SK-N-SH (cell line): ENCODE data around the gene CCDC192.

Experiments used
- CHD2 ChIP-seq: fragments of 150-350 bp; IDR thresholded peaks from 2 replicates; pipeline ENCODE4 v1.6.1; 2018; ENCODE audit warnings: low read length; ENCODE audit not compliant: partially characterized antibody
- CTCF ChIP-seq: fragments of 200-600 bp; sonication (generic); IDR thresholded peaks from 2 replicates; pipeline ENCODE4 v1.6.1; 2017; ENCODE audit warnings: antibody characterized with exemption, mild to moderate bottlenecking, moderate library complexity
- EP300 ChIP-seq, 2 experiments: IDR thresholded peaks; 2 replicates each; pipeline versions ENCODE4 v1.4.0 to v1.6.1; 2012; ENCODE audit warnings: borderline replicate concordance in 1 of 2, low read depth in 1 of 2, low read length in 1 of 2
- FOSL2 ChIP-seq: IDR thresholded peaks from 2 replicates; pipeline ENCODE4 v1.4.0; 2012; ENCODE audit warnings: low read depth, mild to moderate bottlenecking, moderate library complexity, borderline replicate concordance
- FOXJ3 ChIP-seq: sonication (generic); formaldehyde crosslinking; IDR thresholded peaks from 2 replicates; pipeline ENCODE4 v1.5.1; 2020; ENCODE audit warnings: mild to moderate bottlenecking, missing genetic modification reagents
- FOXM1 ChIP-seq: IDR thresholded peaks from 2 replicates; pipeline ENCODE4 v1.4.0; 2012; ENCODE audit warnings: low read depth, mild to moderate bottlenecking
- JUND ChIP-seq: IDR thresholded peaks from 2 replicates; pipeline ENCODE4 v1.4.0; 2012
- POLR2AphosphoS5 ChIP-seq: IDR thresholded peaks from 2 replicates; pipeline ENCODE4 v1.6.1; 2012; ENCODE audit warnings: low read depth, low read length
- RAD21 ChIP-seq: IDR thresholded peaks from 2 replicates; pipeline ENCODE4 v1.6.1; 2012; ENCODE audit warnings: mild to moderate bottlenecking, low read length
- SMC3 ChIP-seq: IDR thresholded peaks from 2 replicates; pipeline ENCODE4 v1.6.1; 2012; ENCODE audit warnings: low read depth, low read length, improper control_type of control experiment
- TF ChIP-seq, protein P1 (sequence below): IDR thresholded peaks from 2 replicates; pipeline ENCODE4 v1.4.0; 2012; ENCODE audit warnings: low read depth
- TF ChIP-seq, protein P2 (sequence below): IDR thresholded peaks from 2 replicates; pipeline ENCODE4 v1.6.1; 2012; ENCODE audit warnings: mild to moderate bottlenecking, low read depth, low read length, moderate library complexity

- no peak for TF ChIP-seq POLR2AphosphoS5
- TF ChIP-seq CTCF: no peak
- TF ChIP-seq CHD2: no peak
- TF ChIP-seq JUND: no peak
- TF ChIP-seq, protein P1, sequence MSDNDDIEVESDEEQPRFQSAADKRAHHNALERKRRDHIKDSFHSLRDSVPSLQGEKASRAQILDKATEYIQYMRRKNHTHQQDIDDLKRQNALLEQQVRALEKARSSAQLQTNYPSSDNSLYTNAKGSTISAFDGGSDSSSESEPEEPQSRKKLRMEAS: no peak
- no peak for TF ChIP-seq RAD21
- no peak for TF ChIP-seq EP300 (IDR thresholded peaks at IDR 0.05; ENCODE audit: borderline replicate concordance in 1 of 2, low read depth in 1 of 2, low read length in 1 of 2)
- TF ChIP-seq FOXM1: no peak
- TF ChIP-seq FOSL2: no peak
- no peak for TF ChIP-seq SMC3
- TF ChIP-seq, protein P2, sequence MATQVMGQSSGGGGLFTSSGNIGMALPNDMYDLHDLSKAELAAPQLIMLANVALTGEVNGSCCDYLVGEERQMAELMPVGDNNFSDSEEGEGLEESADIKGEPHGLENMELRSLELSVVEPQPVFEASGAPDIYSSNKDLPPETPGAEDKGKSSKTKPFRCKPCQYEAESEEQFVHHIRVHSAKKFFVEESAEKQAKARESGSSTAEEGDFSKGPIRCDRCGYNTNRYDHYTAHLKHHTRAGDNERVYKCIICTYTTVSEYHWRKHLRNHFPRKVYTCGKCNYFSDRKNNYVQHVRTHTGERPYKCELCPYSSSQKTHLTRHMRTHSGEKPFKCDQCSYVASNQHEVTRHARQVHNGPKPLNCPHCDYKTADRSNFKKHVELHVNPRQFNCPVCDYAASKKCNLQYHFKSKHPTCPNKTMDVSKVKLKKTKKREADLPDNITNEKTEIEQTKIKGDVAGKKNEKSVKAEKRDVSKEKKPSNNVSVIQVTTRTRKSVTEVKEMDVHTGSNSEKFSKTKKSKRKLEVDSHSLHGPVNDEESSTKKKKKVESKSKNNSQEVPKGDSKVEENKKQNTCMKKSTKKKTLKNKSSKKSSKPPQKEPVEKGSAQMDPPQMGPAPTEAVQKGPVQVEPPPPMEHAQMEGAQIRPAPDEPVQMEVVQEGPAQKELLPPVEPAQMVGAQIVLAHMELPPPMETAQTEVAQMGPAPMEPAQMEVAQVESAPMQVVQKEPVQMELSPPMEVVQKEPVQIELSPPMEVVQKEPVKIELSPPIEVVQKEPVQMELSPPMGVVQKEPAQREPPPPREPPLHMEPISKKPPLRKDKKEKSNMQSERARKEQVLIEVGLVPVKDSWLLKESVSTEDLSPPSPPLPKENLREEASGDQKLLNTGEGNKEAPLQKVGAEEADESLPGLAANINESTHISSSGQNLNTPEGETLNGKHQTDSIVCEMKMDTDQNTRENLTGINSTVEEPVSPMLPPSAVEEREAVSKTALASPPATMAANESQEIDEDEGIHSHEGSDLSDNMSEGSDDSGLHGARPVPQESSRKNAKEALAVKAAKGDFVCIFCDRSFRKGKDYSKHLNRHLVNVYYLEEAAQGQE: no peak
- TF ChIP-seq FOXJ3: no peak
Observed at GRCh38 chr5:127769386-127769785, 66.2 kb downstream of the CCDC192 start.
